HL-60 (cell line): ENCODE data around the gene SLC6A20.

Experiments used
- DNase-seq, 2 experiments: peaks; one replicate each; pipeline ENCODE4 v3.0.0-alpha.2; 2010 to 2020; ENCODE audit warnings: low read depth in 1 of 2, low spot score in 1 of 2
- H3K27ac ChIP-seq: fragments of 250-450 bp; sonication (Bioruptor Pico); replicated peaks from 2 replicates; pipeline ENCODE4 v1.5.1; 2020; ENCODE audit warnings: mild to moderate bottlenecking, moderate library complexity
- H3K27me3 ChIP-seq: fragments of 250-450 bp; sonication (Bioruptor Pico); 2 replicates; pipeline ENCODE4 v1.5.1; 2021; ENCODE audit warnings: mild to moderate bottlenecking, moderate library complexity; ENCODE audit not compliant: insufficient read depth, poor library complexity, severe bottlenecking
- H3K4me3 ChIP-seq: replicated peaks from 2 replicates; pipeline ENCODE4 v1.5.1; 2011; ENCODE audit warnings: mild to moderate bottlenecking, control low read depth, low read length; ENCODE audit not compliant: insufficient read depth
- GABPA ChIP-seq: IDR thresholded peaks from 2 replicates; pipeline ENCODE4 v1.6.1; 2012; ENCODE audit warnings: low read depth
- POLR2AphosphoS5 ChIP-seq: IDR thresholded peaks from 2 replicates; pipeline ENCODE4 v1.6.1; 2012; ENCODE audit warnings: low read depth
- SPI1 ChIP-seq: IDR thresholded peaks from 2 replicates; pipeline ENCODE4 v1.6.1; 2012; ENCODE audit warnings: low read depth, mild to moderate bottlenecking, borderline replicate concordance
- TF ChIP-seq, protein P1 (sequence below): IDR thresholded peaks from 2 replicates; pipeline ENCODE4 v1.6.1; 2012; ENCODE audit warnings: low read depth; ENCODE audit not compliant: insufficient replicate concordance
- TF ChIP-seq, protein P2 (sequence below): IDR thresholded peaks from one replicate; pipeline ENCODE4 v1.5.1; 2011; ENCODE audit warnings: low read length, control low read depth, inconsistent platforms; ENCODE audit not compliant: insufficient read depth

SLC6A20 gene

DNA sequence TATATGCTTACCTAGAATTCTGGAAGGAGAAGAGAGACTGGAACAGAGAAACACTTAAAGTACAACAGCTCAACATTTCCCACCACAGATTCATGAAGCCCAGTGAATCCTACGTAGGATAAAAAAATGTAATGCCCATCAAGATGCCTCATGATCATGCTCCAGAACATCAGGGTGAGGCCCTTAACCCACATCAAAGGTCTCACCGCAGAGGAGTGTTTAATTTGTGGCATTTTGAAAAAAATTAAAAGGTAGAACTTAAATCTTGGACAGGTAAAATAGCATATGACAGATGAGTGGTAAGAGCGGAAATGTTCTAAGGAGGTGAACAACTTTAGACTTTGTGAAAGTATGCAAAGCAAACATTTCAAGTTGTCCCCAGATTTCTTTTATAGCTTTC, 9.7 kb upstream of the SLC6A20 start:
- TF ChIP-seq, protein P1, sequence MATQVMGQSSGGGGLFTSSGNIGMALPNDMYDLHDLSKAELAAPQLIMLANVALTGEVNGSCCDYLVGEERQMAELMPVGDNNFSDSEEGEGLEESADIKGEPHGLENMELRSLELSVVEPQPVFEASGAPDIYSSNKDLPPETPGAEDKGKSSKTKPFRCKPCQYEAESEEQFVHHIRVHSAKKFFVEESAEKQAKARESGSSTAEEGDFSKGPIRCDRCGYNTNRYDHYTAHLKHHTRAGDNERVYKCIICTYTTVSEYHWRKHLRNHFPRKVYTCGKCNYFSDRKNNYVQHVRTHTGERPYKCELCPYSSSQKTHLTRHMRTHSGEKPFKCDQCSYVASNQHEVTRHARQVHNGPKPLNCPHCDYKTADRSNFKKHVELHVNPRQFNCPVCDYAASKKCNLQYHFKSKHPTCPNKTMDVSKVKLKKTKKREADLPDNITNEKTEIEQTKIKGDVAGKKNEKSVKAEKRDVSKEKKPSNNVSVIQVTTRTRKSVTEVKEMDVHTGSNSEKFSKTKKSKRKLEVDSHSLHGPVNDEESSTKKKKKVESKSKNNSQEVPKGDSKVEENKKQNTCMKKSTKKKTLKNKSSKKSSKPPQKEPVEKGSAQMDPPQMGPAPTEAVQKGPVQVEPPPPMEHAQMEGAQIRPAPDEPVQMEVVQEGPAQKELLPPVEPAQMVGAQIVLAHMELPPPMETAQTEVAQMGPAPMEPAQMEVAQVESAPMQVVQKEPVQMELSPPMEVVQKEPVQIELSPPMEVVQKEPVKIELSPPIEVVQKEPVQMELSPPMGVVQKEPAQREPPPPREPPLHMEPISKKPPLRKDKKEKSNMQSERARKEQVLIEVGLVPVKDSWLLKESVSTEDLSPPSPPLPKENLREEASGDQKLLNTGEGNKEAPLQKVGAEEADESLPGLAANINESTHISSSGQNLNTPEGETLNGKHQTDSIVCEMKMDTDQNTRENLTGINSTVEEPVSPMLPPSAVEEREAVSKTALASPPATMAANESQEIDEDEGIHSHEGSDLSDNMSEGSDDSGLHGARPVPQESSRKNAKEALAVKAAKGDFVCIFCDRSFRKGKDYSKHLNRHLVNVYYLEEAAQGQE = no peak
- TF ChIP-seq GABPA (no peak), POLR2AphosphoS5 (no peak), SPI1 (no peak)
- TF ChIP-seq, protein P2, sequence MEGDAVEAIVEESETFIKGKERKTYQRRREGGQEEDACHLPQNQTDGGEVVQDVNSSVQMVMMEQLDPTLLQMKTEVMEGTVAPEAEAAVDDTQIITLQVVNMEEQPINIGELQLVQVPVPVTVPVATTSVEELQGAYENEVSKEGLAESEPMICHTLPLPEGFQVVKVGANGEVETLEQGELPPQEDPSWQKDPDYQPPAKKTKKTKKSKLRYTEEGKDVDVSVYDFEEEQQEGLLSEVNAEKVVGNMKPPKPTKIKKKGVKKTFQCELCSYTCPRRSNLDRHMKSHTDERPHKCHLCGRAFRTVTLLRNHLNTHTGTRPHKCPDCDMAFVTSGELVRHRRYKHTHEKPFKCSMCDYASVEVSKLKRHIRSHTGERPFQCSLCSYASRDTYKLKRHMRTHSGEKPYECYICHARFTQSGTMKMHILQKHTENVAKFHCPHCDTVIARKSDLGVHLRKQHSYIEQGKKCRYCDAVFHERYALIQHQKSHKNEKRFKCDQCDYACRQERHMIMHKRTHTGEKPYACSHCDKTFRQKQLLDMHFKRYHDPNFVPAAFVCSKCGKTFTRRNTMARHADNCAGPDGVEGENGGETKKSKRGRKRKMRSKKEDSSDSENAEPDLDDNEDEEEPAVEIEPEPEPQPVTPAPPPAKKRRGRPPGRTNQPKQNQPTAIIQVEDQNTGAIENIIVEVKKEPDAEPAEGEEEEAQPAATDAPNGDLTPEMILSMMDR = no peak
- H3K4me3 ChIP-seq = no peak overlapping the region

DNA sequence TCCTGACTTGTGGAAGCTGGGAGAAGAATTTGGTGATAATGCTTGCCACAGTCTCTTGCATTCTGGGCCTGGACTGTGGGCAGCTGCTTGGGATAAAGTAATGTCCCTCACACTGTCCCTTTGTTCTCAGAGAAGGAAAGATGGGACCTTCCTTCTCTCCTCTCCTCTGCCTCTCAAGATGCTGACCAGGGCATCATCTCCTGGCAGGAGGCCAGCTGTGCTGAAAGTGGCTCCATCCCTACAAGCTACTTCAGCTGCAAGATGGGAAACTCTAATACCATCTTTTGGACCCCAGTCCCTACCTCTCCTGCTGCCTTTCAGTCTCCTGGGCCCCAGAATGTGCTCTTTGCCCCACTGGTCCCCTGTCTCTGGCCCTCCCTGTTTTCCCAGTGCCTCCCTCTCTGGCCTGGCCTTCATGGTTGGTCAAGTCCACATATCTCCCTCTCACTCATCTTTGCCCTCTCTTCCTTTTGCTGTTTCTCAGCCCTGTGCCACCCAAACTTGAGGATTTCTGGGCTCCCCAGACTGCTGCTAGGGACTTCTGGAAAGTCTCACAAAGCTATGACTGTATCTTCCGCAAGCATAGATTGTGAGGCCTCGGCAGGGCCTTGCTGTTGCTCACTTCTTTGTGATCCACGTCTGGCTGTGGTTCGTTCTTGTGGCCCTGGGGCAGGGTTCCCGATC, 7.1 kb upstream of the SLC6A20 start:
- no peak overlapping the region for H3K27ac ChIP-seq
- no peak overlapping the region for H3K4me3 ChIP-seq
- TF ChIP-seq, protein P1 = no peak
- TF ChIP-seq, protein P2 = no peak
- TF ChIP-seq SPI1 = no peak
- TF ChIP-seq GABPA = no peak
- TF ChIP-seq POLR2AphosphoS5 = no peak
- no peaks in the 10 kb centered on the region for H3K27me3 ChIP-seq
- no peak for DNase-seq

More for the DNA sequence above, 9.7 kb upstream of the SLC6A20 start:
- H3K27ac ChIP-seq = no peak overlapping the region
- no peaks in the 10 kb centered on the region for H3K27me3 ChIP-seq
- DNase-seq = no peak

DNA sequence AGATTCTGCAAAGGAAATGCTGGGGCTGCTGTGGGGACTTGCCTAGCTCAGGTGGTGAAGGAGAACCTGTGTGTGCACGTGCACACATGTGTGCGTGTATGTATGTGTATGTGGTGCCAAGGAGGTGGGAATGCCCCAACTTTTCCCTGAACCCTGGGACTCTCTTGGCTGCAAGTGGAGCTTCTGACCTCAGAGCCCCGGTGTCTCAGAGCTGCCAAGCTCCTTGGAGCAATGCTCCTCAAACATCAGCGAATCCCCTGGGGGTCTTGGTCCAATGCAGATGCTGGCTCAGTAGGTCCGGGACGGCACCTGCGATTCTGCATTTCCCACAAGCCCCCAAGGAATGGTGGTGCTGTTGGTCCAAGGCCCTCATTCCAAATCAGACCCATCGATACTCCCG, 5.8 kb upstream of the SLC6A20 start:
- TF ChIP-seq, protein P2 = no peak
- TF ChIP-seq POLR2AphosphoS5 (no peak), GABPA (no peak), SPI1 (no peak)
- TF ChIP-seq, protein P1 = no peak
- DNase-seq = no peak

More for the DNA sequence above, 5.8 kb upstream of the SLC6A20 start:
- Histone ChIP-seq H3K27ac (no peak overlapping the region), H3K27me3 (peaks cover 6% of the 10 kb centered on the region), H3K4me3 (no peak overlapping the region)
